Measurements from ENCODE around the gene SH2B2. TPM values are rescaled to one million over a fixed set of nuclear protein-coding genes. Genes with fewer than 3 reads are reported as not detected.
"Not testable (repeated sequence)": the region's sequence is repeated elsewhere in the genome, so short reads cannot be mapped to it uniquely, and the experiment has no call there.

SH2B2 gene
- total RNA-seq, 2 experiments from 2014 or later = 2.7 to 3.2 TPM

DNA sequence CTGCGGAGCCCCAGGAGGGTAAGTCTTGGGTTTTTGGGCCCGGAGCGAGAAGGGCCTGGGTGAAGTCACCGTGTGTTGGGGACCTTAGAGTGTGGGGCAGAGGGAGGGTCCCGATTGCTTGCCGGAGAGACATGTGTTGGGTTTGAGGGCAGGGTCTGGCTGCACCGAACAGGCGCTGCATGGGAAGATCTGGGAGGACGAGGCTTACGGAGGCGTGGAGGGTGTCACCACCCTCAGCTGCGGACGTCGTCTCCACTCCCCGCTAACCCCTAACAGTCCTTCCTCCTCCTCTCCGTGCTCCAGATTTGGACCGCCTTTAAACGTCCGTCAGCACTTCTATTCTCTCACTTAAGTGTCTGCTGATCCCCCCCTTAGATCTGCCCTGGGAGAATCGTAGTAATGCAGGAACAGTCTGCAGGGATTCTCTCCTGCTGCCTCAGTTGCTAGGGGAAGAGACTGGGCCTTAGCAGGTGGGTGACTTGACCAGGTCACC lies 77.8 kb downstream of the SH2B2 start:
- peaks cover 18% of the 10 kb centered on the region for H3K4me1 Mint-ChIP-seq
- H3K27me3 Mint-ChIP-seq; POLR2A ChIA-PET; H3K9me3 Mint-ChIP-seq (ENCODE audit: low read depth); CTCF ChIA-PET; ATAC-seq: not testable (repeated sequence)
- peaks cover 27% of the 10 kb centered on the region for H3K36me3 Mint-ChIP-seq (ENCODE audit: low read depth)
- peak overlapping the region; percentile 88 for H3K4me3 Mint-ChIP-seq
- peak; percentile 17 for DNase-seq
- H3K27ac Mint-ChIP-seq = peak overlapping the region; percentile 88
- intact Hi-C loops (cut with DNase I, micrococcal nuclease) = loop anchor here in 1 of 2 experiments (5.0 kb wide), 1 partner anchor 547 kb away; the partner anchor contains the start of gene CUX1

DNA sequence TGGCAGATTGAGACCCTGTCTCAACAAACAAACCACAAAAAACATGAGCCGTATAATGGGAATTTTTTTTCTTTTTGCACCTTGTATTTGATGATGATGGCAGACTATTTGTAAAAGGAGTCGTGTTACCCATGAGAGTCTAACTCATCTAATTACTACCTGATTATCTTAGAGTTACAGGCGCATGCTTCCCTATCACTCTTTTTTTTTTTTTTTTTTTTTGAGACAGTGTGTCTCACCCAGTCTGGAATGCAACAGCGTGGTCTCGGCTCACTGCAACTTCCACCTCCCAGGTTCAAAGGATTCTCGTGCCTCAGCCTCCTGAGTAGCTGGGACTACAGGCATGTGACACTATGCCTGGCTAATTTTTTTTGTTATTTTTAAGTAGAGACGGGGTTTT lies 78.7 kb downstream of the SH2B2 start:
- H3K27me3 Mint-ChIP-seq; DNase-seq; CTCF ChIA-PET; intact Hi-C loops (cut with DNase I, micrococcal nuclease); POLR2A ChIA-PET; ATAC-seq; H3K9me3 Mint-ChIP-seq (ENCODE audit: low read depth); H3K27ac Mint-ChIP-seq: not testable (repeated sequence)
- peak overlapping the region; percentile 88 for H3K4me3 Mint-ChIP-seq
- H3K4me1 Mint-ChIP-seq = peaks cover 20% of the 10 kb centered on the region
- H3K36me3 Mint-ChIP-seq (ENCODE audit: low read depth) = peaks cover 34% of the 10 kb centered on the region

DNA sequence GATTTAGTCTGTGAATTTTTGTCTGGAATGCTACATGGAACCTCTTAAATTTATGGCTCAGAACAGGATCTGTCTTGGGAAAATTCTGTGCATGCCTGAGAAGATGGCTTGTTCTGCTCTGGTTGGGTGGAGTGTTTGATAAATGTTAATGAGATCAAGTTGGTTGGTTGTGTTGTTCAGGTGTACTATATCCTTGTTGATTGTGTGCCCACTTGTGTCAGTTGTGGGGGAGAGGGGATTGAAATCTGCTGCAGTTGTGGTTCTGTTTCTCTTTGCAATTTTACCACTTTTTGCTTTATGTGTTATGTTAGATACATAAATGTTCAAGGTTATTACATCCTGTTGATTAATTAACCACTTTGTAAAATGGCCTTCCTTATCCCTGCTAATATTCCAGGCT lies 83.4 kb downstream of the SH2B2 start:
- intact Hi-C loops (cut with DNase I, micrococcal nuclease); CTCF ChIA-PET; H3K27me3 Mint-ChIP-seq; H3K4me3 Mint-ChIP-seq; H3K9me3 Mint-ChIP-seq (ENCODE audit: low read depth); H3K27ac Mint-ChIP-seq; ATAC-seq; POLR2A ChIA-PET; DNase-seq: not testable (repeated sequence)
- H3K36me3 Mint-ChIP-seq (ENCODE audit: low read depth) = peaks cover 50% of the 10 kb centered on the region
- H3K4me1 Mint-ChIP-seq = peaks cover 24% of the 10 kb centered on the region

Small RNA genes within 50 kb of the gene (microRNA-seq; reads per million reads assigned to microRNA genes)
- gene MIR4285 (ENCODE audit: borderline replicate concordance) = not detected

Other genes starting within 250 kb of the SH2B2 start
- not detected for gene SPDYE6, start 69.6 kb downstream of the SH2B2 start, total RNA-seq
- gene PRKRIP1, start 109.5 kb downstream of the SH2B2 start, total RNA-seq = 10 to 100 TPM; 26.2 to 31.4 TPM
- 10 to 100 TPM; 20.8 to 25.1 TPM for gene ORAI2, start 146.7 kb downstream of the SH2B2 start, total RNA-seq
- gene ALKBH4, start 178.0 kb downstream of the SH2B2 start, total RNA-seq = 1 to 10 TPM; 6.1 to 9.1 TPM
- gene LRWD1, start 178.1 kb downstream of the SH2B2 start, total RNA-seq = 10 to 100 TPM; 13.6 to 14.4 TPM
- gene POLR2J, start 192.1 kb downstream of the SH2B2 start, total RNA-seq = 10 to 100 TPM; 32.6 to 46.1 TPM
- gene RASA4B, start 230.9 kb downstream of the SH2B2 start, total RNA-seq = 10 to 100 TPM; 28.6 to 30.1 TPM